Activated CD4-positive, alpha-beta T cell treated with anti-CD3 and anti-CD28 coated beads for 36 hours (primary cell): ENCODE measurements around the gene CMSS1. TPM values are rescaled to one million over a fixed set of nuclear protein-coding genes. Genes with fewer than 3 reads are reported as not detected.

Source experiments
- ATAC-seq: fragments of 200-7000 bp; cut with Tn5 transposase; one replicate; pipeline ENCODE4 v1.10.0; 2021; ENCODE audit warnings: mild to moderate bottlenecking, moderate library complexity
- CTCF ChIA-PET: fragments of 350-600 bp; sonication (Branson Sonifier 250); formaldehyde crosslinking; loops from one replicate; lab custom pipeline; 2021; ENCODE audit warnings: antibody characterized with exemption; lab: Charles Lee
- POLR2A ChIA-PET: fragments of 350-600 bp; sonication (Branson Sonifier 250); formaldehyde crosslinking; loops from one replicate; lab custom pipeline; 2021; ENCODE audit warnings: antibody characterized with exemption, inconsistent platforms; lab: Charles Lee
- DNase-seq: peaks from one replicate; pipeline ENCODE4 v3.0.0-alpha.2; 2020
- H3K27ac Mint-ChIP-seq: one replicate; pipeline ENCODE4 v1.8.0; 2021; ENCODE audit warnings: mixed read lengths
- H3K27me3 Mint-ChIP-seq: one replicate; pipeline ENCODE4 v1.8.0; 2021; ENCODE audit warnings: mixed read lengths
- H3K36me3 Mint-ChIP-seq: one replicate; pipeline ENCODE4 v1.8.0; 2021; ENCODE audit warnings: low read depth, mixed read lengths
- H3K4me1 Mint-ChIP-seq: one replicate; pipeline ENCODE4 v1.8.0; 2021; ENCODE audit warnings: mixed read lengths
- H3K4me3 Mint-ChIP-seq: one replicate; pipeline ENCODE4 v1.8.0; 2021; ENCODE audit warnings: mild to moderate bottlenecking, moderate library complexity, mixed read lengths
- H3K9me3 Mint-ChIP-seq: one replicate; pipeline ENCODE4 v1.8.0; 2021; ENCODE audit warnings: low read depth, mixed read lengths
- intact Hi-C, 2 experiments: fragments of 100-400 bp; cut with DNase I in 1 of 2; cut with micrococcal nuclease in 1 of 2; formaldehyde crosslinking; loops; one replicate each; pipeline versions ENCODE4 v1.14.2 to v1.15.1; 2022 to 2024; cut with DNase I, micrococcal nuclease
- total RNA-seq, 2 experiments: library from RNA; stranded (reverse); gene quantifications; one replicate each; pipeline ENCODE4 v1.2.3, GENCODE V29; 2021

The CMSS1 gene
- total RNA-seq, 2 experiments from 2014 or later: 94.0 to 96.3 TPM

GRCh38 chr3:99955773-99956562 is 138.3 kb downstream of the CMSS1 start:
- Mint-ChIP-seq H3K4me3 (no peak overlapping the region), H3K36me3 (no peaks in the 10 kb centered on the region), H3K27ac (no peak overlapping the region), H3K9me3 (no peaks in the 10 kb centered on the region), H3K27me3 (no peaks in the 10 kb centered on the region), H3K4me1 (no peaks in the 10 kb centered on the region)
- ChIA-PET CTCF (no interaction called here), POLR2A (interaction anchor here (0.6 kb wide), 1 partner anchor 144 kb away, joined by 4 read pairs; no protein-coding TSS in a partner anchor)
- intact Hi-C loops: no loop called here
- DNase-seq: no peak
- ATAC-seq: no peak

- Mint-ChIP-seq H3K4me3 (no peak overlapping the region), H3K4me1 (no peaks in the 10 kb centered on the region), H3K36me3 (no peaks in the 10 kb centered on the region), H3K9me3 (no peaks in the 10 kb centered on the region), H3K27ac (no peak overlapping the region), H3K27me3 (no peaks in the 10 kb centered on the region)
- ATAC-seq: no peak
- ChIA-PET POLR2A (no interaction called here), CTCF (interaction anchor here (0.9 kb wide), 1 partner anchor 13 kb away, joined by 3 read pairs; no protein-coding TSS in a partner anchor)
- intact Hi-C loops: no loop called here
- DNase-seq: no peak
Observed at GRCh38 chr3:99957151-99957796, 139.6 kb downstream of the CMSS1 start.

GRCh38 chr3:99958222-99958912 is 140.7 kb downstream of the CMSS1 start:
- H3K36me3 Mint-ChIP-seq: peaks cover 3% of the 10 kb centered on the region
- H3K4me1 Mint-ChIP-seq: no peaks in the 10 kb centered on the region
- CTCF ChIA-PET: interaction anchor here (0.9 to 1.2 kb wide), 2 partner anchors 11 to 14 kb away, joined by 3 read pairs; no protein-coding TSS in a partner anchor

GRCh38 chr3:99960123-99960878 is 142.6 kb downstream of the CMSS1 start:
- ATAC-seq: no peak
- Mint-ChIP-seq H3K27me3 (no peaks in the 10 kb centered on the region), H3K4me3 (no peak overlapping the region), H3K36me3 (peaks cover 3% of the 10 kb centered on the region), H3K27ac (no peak overlapping the region), H3K4me1 (peaks cover 4% of the 10 kb centered on the region), H3K9me3 (no peaks in the 10 kb centered on the region)
- ChIA-PET CTCF (interaction anchor here (1.1 kb wide), 1 partner anchor 144 kb away, joined by 3 read pairs; no protein-coding TSS in a partner anchor), POLR2A (no interaction called here)
- DNase-seq: no peak
- intact Hi-C loops: loop anchor here in 1 of 2 experiments (5.0 kb wide), 1 partner anchor 48 kb away; no protein-coding TSS in a partner anchor

More at GRCh38 chr3:99958222-99958912, 140.7 kb downstream of the CMSS1 start:
- no peaks in the 10 kb centered on the region for H3K27me3 Mint-ChIP-seq
- no peak for ATAC-seq
- no peak overlapping the region for H3K27ac Mint-ChIP-seq
- H3K4me3 Mint-ChIP-seq: no peak overlapping the region
- POLR2A ChIA-PET: no interaction called here
- DNase-seq: no peak
- H3K9me3 Mint-ChIP-seq: no peaks in the 10 kb centered on the region
- intact Hi-C loops: no loop called here

GRCh38 chr3:99960941-99961340 is 143.3 kb downstream of the CMSS1 start:
- no peak for DNase-seq
- no peak for ATAC-seq
- Mint-ChIP-seq H3K27me3 (no peaks in the 10 kb centered on the region), H3K36me3 (peaks cover 3% of the 10 kb centered on the region), H3K4me3 (no peak overlapping the region), H3K27ac (no peak overlapping the region), H3K9me3 (no peaks in the 10 kb centered on the region), H3K4me1 (peaks cover 5% of the 10 kb centered on the region)
- intact Hi-C loops: loop anchor here in 1 of 2 experiments (5.0 kb wide), 1 partner anchor 49 kb away; no protein-coding TSS in a partner anchor
- ChIA-PET POLR2A (no interaction called here), CTCF (no interaction called here)

- H3K36me3 Mint-ChIP-seq: peaks cover 3% of the 10 kb centered on the region
- H3K27ac Mint-ChIP-seq: no peak overlapping the region
- H3K27me3 Mint-ChIP-seq: no peaks in the 10 kb centered on the region
- no peak overlapping the region for H3K4me3 Mint-ChIP-seq
- H3K9me3 Mint-ChIP-seq: no peaks in the 10 kb centered on the region
- peaks cover 5% of the 10 kb centered on the region for H3K4me1 Mint-ChIP-seq
- ChIA-PET POLR2A (no interaction called here), CTCF (no interaction called here)
- no peak for ATAC-seq
- intact Hi-C loops: loop anchor here in 1 of 2 experiments (5.0 kb wide), 1 partner anchor 50 kb away; no protein-coding TSS in a partner anchor
- DNase-seq: no peak
Observed at GRCh38 chr3:99961756-99962515, 144.3 kb downstream of the CMSS1 start.

GRCh38 chr3:99962703-99963102 is 145.0 kb downstream of the CMSS1 start:
- H3K4me1 Mint-ChIP-seq: peaks cover 5% of the 10 kb centered on the region
- ChIA-PET CTCF (no interaction called here), POLR2A (no interaction called here)
- H3K36me3 Mint-ChIP-seq: peaks cover 5% of the 10 kb centered on the region
- H3K9me3 Mint-ChIP-seq: no peaks in the 10 kb centered on the region
- no peak for DNase-seq
- H3K27me3 Mint-ChIP-seq: no peaks in the 10 kb centered on the region
- no peak overlapping the region for H3K4me3 Mint-ChIP-seq
- no peak for ATAC-seq
- intact Hi-C loops: loop anchor here in 1 of 2 experiments (5.0 kb wide), 1 partner anchor 50 kb away; no protein-coding TSS in a partner anchor
- H3K27ac Mint-ChIP-seq: no peak overlapping the region

- no peak for DNase-seq
- H3K27ac Mint-ChIP-seq: no peak overlapping the region
- no peaks in the 10 kb centered on the region for H3K9me3 Mint-ChIP-seq
- H3K4me3 Mint-ChIP-seq: no peak overlapping the region
- H3K27me3 Mint-ChIP-seq: no peaks in the 10 kb centered on the region
- peaks cover 21% of the 10 kb centered on the region for H3K4me1 Mint-ChIP-seq
- peak; percentile 61 for ATAC-seq
- H3K36me3 Mint-ChIP-seq: peaks cover 5% of the 10 kb centered on the region
- CTCF ChIA-PET: no interaction called here
- POLR2A ChIA-PET: no interaction called here
- intact Hi-C loops: no loop called here
Observed at GRCh38 chr3:99965077-99965476, 147.4 kb downstream of the CMSS1 start.

GRCh38 chr3:99965681-99966408 is 148.2 kb downstream of the CMSS1 start:
- CTCF ChIA-PET: no interaction called here
- H3K4me1 Mint-ChIP-seq: peaks cover 27% of the 10 kb centered on the region
- intact Hi-C loops: no loop called here

More at GRCh38 chr3:99965681-99966408, 148.2 kb downstream of the CMSS1 start:
- H3K9me3 Mint-ChIP-seq: no peaks in the 10 kb centered on the region
- H3K36me3 Mint-ChIP-seq: peaks cover 5% of the 10 kb centered on the region
- ATAC-seq (no peak), DNase-seq (no peak)
- POLR2A ChIA-PET: no interaction called here
- no peak overlapping the region for H3K27ac Mint-ChIP-seq
- H3K27me3 Mint-ChIP-seq: no peaks in the 10 kb centered on the region
- no peak overlapping the region for H3K4me3 Mint-ChIP-seq
